K562 (cell line): Measurements from ENCODE around the gene CYRIA. TPM values are rescaled to one million over a fixed set of nuclear protein-coding genes. Genes with fewer than 3 reads are reported as not detected.

ENCODE experiments used
- ADNP ChIP-seq: fragments of 200-800 bp; sonication (Bioruptor generic); IDR thresholded peaks from 2 replicates; pipeline ENCODE4 v1.6.1; 2016; ENCODE audit warnings: missing genetic modification characterization, missing compliant biosample characterization
- ATF2 ChIP-seq: sonication (generic); formaldehyde crosslinking; IDR thresholded peaks from 2 replicates; pipeline ENCODE4 v1.8.1; 2022; ENCODE audit warnings: missing genetic modification reagents
- CHD1 ChIP-seq: fragments of 200-600 bp; sonication (generic); IDR thresholded peaks from one replicate; pipeline ENCODE4 v1.6.1; 2012; ENCODE audit warnings: mild to moderate bottlenecking, moderate library complexity, low read length, inconsistent platforms
- E4F1 ChIP-seq: fragments of 250-450 bp; sonication (Bioruptor Pico); IDR thresholded peaks from 2 replicates; pipeline ENCODE4 v1.5.0; 2021; ENCODE audit warnings: mild to moderate bottlenecking, borderline replicate concordance
- FOXK2 ChIP-seq, 2 experiments: fragments of 450-650 bp; IDR thresholded peaks in 1 of 2; conservative IDR thresholded peaks in 1 of 2; 2 replicates each; pipeline ENCODE4 v1.6.1; 2016; ENCODE audit warnings: low read depth in 2 of 2, mild to moderate bottlenecking in 1 of 2
- HMGN3 ChIP-seq: IDR thresholded peaks from 2 replicates; pipeline ENCODE4 v1.6.1; 2011; ENCODE audit warnings: borderline replicate concordance, low read depth, mild to moderate bottlenecking, mixed read lengths, low read length; ENCODE audit not compliant: insufficient read length; ENCODE audit errors: extremely low read depth
- JUNB ChIP-seq: fragments of 450-650 bp; formaldehyde crosslinking; conservative IDR thresholded peaks from 2 replicates; pipeline ENCODE4 v1.4.0; 2020; ENCODE audit warnings: mild to moderate bottlenecking
- KAT2B ChIP-seq: IDR thresholded peaks from one replicate; pipeline ENCODE4 v1.6.1; 2012; ENCODE audit warnings: low read depth, mild to moderate bottlenecking, control low read depth, inconsistent platforms, low read length, moderate library complexity
- KLF13 ChIP-seq: fragments of 450-650 bp; IDR thresholded peaks from 2 replicates; pipeline ENCODE4 v1.6.1; 2016; ENCODE audit warnings: missing genetic modification characterization, low read depth, mild to moderate bottlenecking, missing compliant biosample characterization, moderate library complexity, borderline replicate concordance
- LARP7 ChIP-seq: fragments of 450-650 bp; IDR thresholded peaks from 2 replicates; pipeline ENCODE4 v1.6.1; 2016
- NUFIP1 ChIP-seq: fragments of 450-650 bp; IDR thresholded peaks from 2 replicates; pipeline ENCODE4 v1.6.1; 2018; ENCODE audit not compliant: partially characterized antibody
- RBM22 ChIP-seq: fragments of 200-400 bp; formaldehyde crosslinking; IDR thresholded peaks from 2 replicates; pipeline ENCODE4 v1.6.1; 2018; ENCODE audit warnings: low read length, low read depth; ENCODE audit not compliant: poor library complexity, severe bottlenecking
- USF1 ChIP-seq: sonication (generic); formaldehyde crosslinking; IDR thresholded peaks from 2 replicates; pipeline ENCODE4 v1.9.0; 2022; ENCODE audit warnings: mild to moderate bottlenecking, missing genetic modification reagents
- ZFX ChIP-seq: sonication (generic); formaldehyde crosslinking; IDR thresholded peaks from 2 replicates; pipeline ENCODE4 v1.8.0; 2022; ENCODE audit warnings: mild to moderate bottlenecking, missing genetic modification reagents, moderate library complexity
- polyA plus RNA-seq, 8 experiments: library from polyadenylated mRNA; depleted of rRNA in 4 of 8; stranded (reverse) in 5 of 8; unstranded in 3 of 8; fragments of >200 nt; fragmentation: Nextera tagmentation in 2 of 8; fragmentation: Illumina TruSeq in 1 of 8; extraction: Ambion mirVana in 2 of 8; extraction: Trizol in 1 of 8; gene quantifications; 2 replicates each; pipeline versions ENCODE4 v1.2.1 to v1.2.3, GENCODE V29; 2011 to 2014; ENCODE audit warnings: inconsistent platforms in 1 of 8, missing spikeins in 1 of 8
- total RNA-seq, 7 experiments: library from RNA; depleted of rRNA in 6 of 7; stranded (reverse); fragments of >200 nt in 6 of 7; fragmentation: Illumina TruSeq in 2 of 7; extraction: Trizol in 2 of 7; gene quantifications; 2 replicates each; pipeline versions ENCODE4 v1.2.1 to v1.2.3, GENCODE V29; 2011 to 2021; ENCODE audit warnings: low replicate concordance in 1 of 7
- TF ChIP-seq, protein P1 (sequence below): IDR thresholded peaks from 3 replicates; pipeline ENCODE4 v1.6.1; 2011; ENCODE audit warnings: borderline replicate concordance, mild to moderate bottlenecking, moderate library complexity; ENCODE audit not compliant: insufficient read length; ENCODE audit errors: extremely low read depth
- TF ChIP-seq, protein P2 (sequence below): sonication (generic); formaldehyde crosslinking; IDR thresholded peaks from 2 replicates; pipeline ENCODE4 v1.8.1; 2022; ENCODE audit warnings: missing genetic modification reagents
- TF ChIP-seq, protein P3 (sequence below): fragments of 250-450 bp; sonication (Bioruptor Pico); IDR thresholded peaks from 2 replicates; pipeline ENCODE4 v1.5.1; 2021; ENCODE audit warnings: mild to moderate bottlenecking

CYRIA gene
- total and polyA plus RNA-seq, 9 of the 15 experiments (the other 6 are each of a cell fraction or from before 2014, with no cell fraction given), result 0.84 to 5.6 (median 3.0) TPM

DNA sequence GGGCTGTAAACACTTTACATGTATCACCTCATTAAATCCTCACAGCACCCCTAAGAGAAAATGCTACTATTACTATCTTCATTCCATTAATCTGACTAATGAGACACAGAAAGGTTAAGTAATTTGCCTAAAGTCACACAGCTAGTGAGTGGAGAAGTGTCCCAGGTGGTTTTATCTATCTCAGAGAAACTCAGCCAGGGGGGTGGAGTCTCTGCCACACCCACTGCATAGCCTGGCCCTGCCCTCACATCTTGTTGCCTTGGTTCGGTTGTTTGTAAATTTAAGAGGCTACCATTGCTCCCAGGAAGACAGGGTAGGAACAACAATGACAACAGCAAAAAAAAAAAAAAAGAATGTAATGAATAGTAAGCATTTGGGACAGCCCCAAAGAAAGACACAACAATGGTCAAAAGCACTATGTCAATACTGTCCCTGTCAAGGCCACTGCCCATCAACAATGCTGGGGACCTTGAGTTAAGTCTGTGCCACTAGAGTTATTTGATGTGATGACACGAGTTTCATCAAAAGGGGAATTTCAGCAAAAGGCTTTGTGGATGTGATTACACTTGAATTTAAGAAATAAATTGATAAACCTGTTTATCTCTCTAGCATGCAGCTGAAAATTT lies 17.5 kb downstream of the CYRIA start (continued):
- TF ChIP-seq, protein P1, sequence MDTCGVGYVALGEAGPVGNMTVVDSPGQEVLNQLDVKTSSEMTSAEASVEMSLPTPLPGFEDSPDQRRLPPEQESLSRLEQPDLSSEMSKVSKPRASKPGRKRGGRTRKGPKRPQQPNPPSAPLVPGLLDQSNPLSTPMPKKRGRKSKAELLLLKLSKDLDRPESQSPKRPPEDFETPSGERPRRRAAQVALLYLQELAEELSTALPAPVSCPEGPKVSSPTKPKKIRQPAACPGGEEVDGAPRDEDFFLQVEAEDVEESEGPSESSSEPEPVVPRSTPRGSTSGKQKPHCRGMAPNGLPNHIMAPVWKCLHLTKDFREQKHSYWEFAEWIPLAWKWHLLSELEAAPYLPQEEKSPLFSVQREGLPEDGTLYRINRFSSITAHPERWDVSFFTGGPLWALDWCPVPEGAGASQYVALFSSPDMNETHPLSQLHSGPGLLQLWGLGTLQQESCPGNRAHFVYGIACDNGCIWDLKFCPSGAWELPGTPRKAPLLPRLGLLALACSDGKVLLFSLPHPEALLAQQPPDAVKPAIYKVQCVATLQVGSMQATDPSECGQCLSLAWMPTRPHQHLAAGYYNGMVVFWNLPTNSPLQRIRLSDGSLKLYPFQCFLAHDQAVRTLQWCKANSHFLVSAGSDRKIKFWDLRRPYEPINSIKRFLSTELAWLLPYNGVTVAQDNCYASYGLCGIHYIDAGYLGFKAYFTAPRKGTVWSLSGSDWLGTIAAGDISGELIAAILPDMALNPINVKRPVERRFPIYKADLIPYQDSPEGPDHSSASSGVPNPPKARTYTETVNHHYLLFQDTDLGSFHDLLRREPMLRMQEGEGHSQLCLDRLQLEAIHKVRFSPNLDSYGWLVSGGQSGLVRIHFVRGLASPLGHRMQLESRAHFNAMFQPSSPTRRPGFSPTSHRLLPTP, result no peak
- no peak for TF ChIP-seq KLF13 (tag)
- TF ChIP-seq CHD1, result no peak
- peak; percentile 79 for TF ChIP-seq ADNP (tag)
- no peak for TF ChIP-seq E4F1 (CRISPR knock-in tag)
- TF ChIP-seq, protein P2, sequence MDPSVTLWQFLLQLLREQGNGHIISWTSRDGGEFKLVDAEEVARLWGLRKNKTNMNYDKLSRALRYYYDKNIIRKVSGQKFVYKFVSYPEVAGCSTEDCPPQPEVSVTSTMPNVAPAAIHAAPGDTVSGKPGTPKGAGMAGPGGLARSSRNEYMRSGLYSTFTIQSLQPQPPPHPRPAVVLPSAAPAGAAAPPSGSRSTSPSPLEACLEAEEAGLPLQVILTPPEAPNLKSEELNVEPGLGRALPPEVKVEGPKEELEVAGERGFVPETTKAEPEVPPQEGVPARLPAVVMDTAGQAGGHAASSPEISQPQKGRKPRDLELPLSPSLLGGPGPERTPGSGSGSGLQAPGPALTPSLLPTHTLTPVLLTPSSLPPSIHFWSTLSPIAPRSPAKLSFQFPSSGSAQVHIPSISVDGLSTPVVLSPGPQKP (CRISPR knock-in tag), result no peak
- TF ChIP-seq KAT2B, result no peak
- TF ChIP-seq NUFIP1, result no peak
- TF ChIP-seq USF1 (CRISPR knock-in tag), result no peak
- no peak for TF ChIP-seq ATF2 (CRISPR knock-in tag)
- no peak for TF ChIP-seq HMGN3
- no peak for TF ChIP-seq RBM22
- TF ChIP-seq LARP7, result no peak
- TF ChIP-seq, protein P3, sequence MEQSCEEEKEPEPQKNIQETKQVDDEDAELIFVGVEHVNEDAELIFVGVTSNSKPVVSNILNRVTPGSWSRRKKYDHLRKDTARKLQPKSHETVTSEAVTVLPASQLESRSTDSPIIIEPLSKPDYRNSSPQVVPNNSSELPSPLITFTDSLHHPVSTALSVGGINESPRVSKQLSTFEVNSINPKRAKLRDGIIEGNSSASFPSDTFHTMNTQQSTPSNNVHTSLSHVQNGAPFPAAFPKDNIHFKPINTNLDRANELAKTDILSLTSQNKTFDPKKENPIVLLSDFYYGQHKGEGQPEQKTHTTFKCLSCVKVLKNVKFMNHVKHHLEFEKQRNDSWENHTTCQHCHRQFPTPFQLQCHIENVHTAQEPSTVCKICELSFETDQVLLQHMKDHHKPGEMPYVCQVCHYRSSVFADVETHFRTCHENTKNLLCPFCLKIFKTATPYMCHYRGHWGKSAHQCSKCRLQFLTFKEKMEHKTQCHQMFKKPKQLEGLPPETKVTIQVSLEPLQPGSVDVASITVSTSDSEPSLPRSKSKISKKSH (CRISPR knock-in tag), result no peak
- no peak for TF ChIP-seq ZFX (CRISPR knock-in tag)
- 0 out of 4 replicates have a peak, but pooled peaks have one; percentile 23 to 31 for TF ChIP-seq FOXK2 (conservative IDR thresholded peaks at IDR 0.05 in 1 of 2, IDR thresholded peaks at IDR 0.05 in 1 of 2; ENCODE audit: low read depth in 2 of 2)
- no peak for TF ChIP-seq JUNB (CRISPR knock-in tag)
